GM19025 (cell line): ENCODE results near the gene ABCG8.

Experiments
- ATAC-seq: cut with Tn5 transposase; IDR thresholded peaks from one replicate; pipeline ENCODE4 v1.9.1; 2021; ENCODE audit warnings: mild to moderate bottlenecking, low read depth, moderate library complexity; ENCODE audit not compliant: unreplicated experiment

Gene ABCG8

GRCh38 chr2:43824951-43825493 is 13.7 kb upstream of the ABCG8 start:
- ATAC-seq, result no peak

GRCh38 chr2:43825841-43826240 is 12.9 kb upstream of the ABCG8 start:
- ATAC-seq, result no peak

- ATAC-seq, result no peak
These were observed 12.2 kb upstream of the ABCG8 start for GRCh38 chr2:43826305-43827250.

- no peak for ATAC-seq
These were observed 7.1 kb upstream of the ABCG8 start for GRCh38 chr2:43831543-43832294.

DNA sequence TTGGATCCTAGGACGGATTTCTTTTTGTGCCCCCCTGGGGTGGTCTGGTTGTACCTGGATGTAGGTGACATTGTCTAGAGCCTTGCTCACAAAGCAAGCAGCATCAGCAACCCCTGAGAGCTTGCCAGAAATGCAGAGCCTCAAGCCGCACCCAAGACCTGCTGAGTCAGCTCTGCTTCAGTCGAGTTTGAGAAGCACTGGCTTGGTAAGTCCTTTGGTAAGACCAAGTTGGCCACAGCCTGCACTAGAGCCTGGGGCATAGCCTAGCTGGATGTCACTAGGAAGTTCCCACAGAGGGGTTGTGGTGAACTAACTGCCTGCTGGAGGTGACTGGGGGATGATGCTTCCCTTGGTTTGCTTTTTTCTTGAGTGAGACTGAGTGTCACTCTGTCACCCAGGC is 6.3 kb upstream of the ABCG8 start:
- no peak for ATAC-seq

DNA sequence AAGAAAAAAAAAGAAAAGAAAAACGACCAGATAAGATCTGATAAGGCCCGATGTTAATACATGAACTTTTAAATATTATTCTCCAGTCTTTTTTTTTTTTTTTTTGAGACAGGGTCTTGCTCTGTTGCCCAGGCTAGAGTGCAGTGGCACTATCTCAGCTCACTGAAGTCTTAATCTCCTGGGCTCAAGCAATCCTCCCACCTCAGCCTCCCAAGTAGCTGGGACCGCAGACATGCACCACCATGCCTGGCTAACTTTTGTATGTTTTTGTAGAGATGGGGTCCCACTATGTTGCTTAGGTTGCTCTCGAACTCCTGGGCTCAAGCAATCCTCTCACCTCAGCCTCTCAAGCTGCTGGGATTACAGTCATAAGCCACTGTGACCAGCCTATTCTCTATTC is 1.7 kb upstream of the ABCG8 start:
- no peak for ATAC-seq

GRCh38 chr2:43837831-43838559 is 776 bp upstream of the ABCG8 start:
- ATAC-seq, result no peak

DNA sequence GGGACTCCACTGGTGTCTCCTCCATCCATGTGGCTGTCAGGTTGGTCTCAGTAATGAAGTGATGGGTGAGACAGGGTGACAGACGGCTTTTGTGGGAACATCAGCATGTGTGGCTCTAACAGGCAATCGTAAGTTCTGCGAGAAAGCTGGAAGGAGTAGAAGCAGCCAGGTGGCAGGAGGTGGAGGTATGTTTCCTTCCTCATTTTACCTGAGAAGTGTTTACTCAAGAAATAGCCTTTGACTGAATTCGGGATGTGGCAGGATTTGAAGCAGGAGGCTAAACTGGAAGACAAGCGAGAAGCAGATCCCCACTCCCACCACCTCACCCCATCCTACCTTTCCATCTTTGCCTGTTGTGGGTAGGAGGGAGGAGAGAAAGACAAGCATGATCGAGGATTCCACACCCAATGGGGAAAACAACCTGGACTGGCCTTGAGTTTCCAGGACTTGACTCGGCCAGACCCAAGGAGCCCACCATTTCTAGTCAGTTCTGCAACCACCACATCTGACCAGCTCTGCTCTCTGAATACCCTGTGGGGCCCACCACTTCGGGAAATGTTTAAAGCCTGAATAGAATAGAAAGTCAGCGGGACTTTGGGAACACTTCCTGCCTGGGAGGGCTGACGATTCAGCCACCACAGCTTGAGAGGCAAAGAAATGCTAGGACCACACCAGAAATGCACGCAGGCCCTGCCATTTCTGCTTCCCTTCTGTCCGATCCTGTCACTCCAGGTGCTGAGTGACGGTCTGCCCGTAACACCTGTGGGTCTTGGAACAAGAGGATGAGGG is 1.2 kb downstream of the ABCG8 start:
- ATAC-seq, result no peak

- ATAC-seq, result no peak
These were observed 2.2 kb downstream of the ABCG8 start for GRCh38 chr2:43840965-43841364.

DNA sequence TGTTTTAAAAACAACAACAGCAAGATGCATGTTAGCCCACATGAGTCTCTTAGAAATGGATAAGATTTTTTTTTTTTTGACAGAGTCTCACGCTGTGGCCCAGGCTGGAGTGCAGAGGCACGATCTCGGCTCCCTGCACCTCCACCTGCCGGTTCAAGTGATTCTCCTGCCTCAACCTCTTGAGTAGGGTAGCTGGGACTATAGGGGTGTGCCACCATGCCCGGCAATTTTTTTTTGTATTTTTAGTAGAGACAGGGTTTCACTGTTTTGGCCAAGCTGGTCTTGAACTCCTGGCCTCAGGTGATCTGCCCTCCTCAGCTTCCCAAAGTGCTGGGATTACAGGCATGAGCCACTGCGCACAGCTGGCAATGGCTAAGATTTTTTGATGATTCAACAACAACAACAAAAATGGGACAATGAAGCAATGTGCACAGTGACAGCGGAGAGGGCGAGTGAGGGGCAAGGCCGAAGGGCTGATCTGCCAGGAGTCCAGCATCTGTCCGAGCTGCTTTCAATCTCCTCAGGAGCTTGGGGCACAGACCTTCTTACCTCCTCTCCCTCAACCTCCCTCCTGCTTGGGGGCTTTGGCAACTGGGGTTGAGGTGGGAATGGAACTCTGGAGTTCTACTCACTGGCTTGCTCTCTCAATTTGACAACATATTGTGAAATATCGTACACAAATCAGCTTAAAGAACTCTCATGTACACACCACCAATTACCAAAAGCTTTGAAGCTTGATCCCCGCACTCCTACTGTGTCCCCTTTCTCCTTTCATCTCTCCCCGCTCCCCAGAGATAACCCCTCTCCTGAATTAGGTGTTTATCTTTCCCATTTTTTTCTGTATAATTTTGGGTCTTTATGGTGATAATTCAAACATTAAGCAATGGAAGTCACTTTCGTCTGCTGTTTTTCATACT is 3.4 kb downstream of the ABCG8 start:
- ATAC-seq, result no peak

DNA sequence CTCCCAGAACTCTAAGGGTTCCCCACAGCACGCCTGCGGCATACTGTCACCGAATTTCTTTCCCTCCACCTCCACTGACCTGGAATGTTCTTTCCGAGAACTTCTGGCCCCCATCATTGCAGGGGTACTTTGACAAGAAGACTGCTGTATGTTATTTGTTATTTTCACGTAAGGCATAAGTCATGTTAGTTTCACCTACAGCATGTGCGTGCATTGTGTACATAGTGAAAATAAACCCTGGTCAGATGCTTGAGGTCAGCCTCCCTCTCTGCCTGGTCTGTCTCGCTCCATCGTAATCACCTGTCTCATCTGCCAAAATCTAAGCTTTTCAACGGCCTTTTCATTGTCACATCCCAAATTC is 4.1 kb downstream of the ABCG8 start:
- no peak for ATAC-seq

DNA sequence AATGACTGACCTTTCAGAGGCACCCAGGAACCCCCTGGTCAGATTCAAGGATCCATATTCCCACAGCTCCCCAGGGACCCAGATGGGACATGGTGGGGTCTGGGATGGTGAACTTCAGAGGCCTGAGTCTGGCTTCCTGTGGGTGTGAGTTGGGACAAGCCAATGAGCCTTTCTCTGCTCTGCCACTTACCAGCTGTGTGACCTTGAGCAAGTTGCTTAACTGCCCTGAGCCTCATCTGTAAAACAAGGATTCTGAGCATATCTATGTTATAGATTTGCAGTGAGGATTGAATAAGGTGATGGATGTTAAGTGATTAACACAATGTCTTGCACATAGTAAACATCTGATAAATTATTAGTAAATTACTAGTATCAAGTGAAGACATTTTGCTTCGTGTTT is 6.4 kb downstream of the ABCG8 start:
- ATAC-seq, result no peak

DNA sequence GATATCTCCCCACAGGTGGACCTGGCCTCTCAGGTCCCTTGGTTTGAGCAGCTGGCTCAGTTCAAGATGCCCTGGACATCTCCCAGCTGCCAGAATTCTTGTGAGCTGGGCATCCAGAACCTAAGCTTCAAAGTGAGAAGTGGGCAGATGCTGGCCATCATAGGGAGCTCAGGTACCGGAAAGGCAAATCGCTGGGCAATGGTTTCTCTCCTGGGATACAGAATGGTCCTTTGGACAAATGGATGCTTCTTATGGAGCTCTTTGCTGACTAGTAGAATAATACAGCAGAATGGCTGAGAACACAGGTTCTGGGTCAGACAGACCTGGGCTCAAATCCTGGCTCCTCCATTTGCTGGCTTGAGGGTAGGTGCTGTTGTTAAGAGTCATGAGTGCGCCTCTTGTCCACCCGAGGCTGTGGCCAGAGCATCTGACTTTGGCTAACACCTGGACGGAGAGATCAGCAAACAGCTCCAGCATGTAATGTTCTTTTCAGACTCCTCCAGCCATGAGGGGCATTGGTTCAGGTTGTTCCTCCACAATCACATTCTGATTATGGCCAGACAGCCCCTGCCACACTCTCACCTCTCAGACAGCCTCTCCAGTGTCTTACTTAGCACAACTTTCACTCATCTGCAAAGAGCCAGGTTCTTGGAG is 7.5 kb downstream of the ABCG8 start:
- no peak for ATAC-seq

DNA sequence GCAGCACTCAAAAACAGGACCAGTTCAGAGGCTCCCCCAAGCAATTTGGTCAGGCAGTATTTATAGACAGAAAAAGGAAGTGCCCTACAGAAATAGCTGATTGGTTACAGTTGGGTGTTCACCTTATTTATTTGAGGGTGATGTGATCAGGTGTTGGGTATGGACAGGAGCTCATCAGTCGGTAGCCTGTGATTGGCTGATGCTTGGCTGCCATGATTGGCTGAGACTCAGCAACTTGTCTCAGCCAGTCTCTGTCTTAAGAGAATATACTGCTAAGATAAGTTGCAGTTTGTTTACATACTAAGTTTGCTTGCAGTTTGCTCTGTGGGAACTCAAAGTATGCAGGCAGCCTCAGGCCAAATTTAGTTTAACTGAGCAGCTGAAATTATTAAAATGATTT is 9.4 kb downstream of the ABCG8 start:
- ATAC-seq, result no peak

DNA sequence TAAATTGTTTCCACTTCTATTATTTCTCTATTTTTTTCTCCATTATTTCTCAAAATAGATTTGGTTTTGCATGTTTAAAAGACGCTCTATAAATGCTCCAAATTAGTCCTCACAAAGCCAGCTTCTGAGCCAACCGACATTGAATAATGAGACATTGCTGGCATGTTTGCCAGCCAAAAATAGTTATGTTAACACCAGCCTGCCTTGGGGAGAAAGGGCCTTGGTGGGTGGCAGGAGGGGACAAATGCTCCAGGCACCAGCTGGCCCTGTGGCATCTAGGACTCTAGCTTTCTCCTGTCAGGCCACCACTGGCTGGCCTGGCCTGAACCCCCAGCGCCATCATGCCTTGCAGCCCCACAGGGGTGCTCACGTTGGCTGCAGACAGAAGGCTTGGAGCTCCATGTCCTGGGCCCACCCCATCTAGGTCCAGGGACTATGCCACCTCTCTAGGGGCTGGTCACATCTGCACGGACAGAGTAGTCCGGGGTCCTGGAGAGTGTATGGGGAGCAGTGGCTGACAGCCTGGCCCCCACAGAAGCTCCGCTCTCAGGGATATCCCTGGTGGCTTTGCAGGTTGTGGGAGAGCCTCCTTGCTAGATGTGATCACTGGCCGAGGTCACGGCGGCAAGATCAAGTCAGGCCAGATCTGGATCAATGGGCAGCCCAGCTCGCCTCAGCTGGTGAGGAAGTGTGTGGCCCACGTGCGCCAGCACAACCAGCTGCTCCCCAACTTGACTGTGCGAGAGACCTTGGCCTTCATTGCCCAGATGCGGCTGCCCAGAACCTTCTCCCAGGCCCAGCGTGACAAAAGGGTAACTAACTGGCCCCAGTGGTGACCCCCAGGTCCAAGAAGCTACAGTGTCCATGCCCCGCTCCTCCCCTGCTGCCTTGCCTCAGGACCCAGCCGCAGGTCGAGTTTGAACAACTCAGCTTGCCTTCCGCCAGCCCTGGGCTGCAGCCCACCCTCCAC is 12.5 kb downstream of the ABCG8 start:
- ATAC-seq, result no peak

DNA sequence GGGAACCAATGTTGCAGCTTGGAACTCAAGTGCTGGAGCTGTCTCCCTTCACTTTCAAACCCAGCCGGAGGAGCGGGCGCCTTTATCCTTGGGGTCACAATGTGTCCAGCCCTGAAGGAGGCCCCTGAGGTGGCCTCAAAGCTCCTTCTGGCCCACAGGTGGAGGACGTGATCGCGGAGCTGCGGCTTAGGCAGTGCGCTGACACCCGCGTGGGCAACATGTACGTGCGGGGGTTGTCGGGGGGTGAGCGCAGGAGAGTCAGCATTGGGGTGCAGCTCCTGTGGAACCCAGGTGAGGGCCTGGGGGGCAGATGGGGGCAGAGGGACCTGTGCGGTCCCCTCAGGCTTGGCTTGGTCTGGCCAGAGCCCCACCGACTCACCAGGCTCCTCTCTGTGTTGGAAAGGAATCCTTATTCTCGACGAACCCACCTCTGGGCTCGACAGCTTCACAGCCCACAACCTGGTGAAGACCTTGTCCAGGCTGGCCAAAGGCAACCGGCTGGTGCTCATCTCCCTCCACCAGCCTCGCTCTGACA is 13.5 kb downstream of the ABCG8 start:
- ATAC-seq, result no peak
